ENCODE measurements around the gene PBLD. TPM values are rescaled to one million over a fixed set of nuclear protein-coding genes. Genes with fewer than 3 reads are reported as not detected.

The PBLD gene
- total and polyA plus RNA-seq, 8 donors = 10.7 to 43.6 (median 27.5) TPM

- intact Hi-C loops (cut with DNase I; ENCODE audit: low total_unique reads) = no loop called here
- peaks cover 0 to 16% (median 12%) of the 10 kb centered on the region in 4 donors for H3K4me1 ChIP-seq
- H3K36me3 ChIP-seq = no peaks in the 10 kb centered on the region
- H3K27ac ChIP-seq = no peak overlapping the region
- WGBS, 5 donors = 64 to 82% (median 74%) methylated on average over 2 of the region's 2 CpGs
- peaks cover 0 to 5% (median 0%) of the 10 kb centered on the region in 3 donors for H3K27me3 ChIP-seq
- no peak for DNase-seq
- TF ChIP-seq EP300 (IDR thresholded peaks at IDR 0.05) (no peak), POLR2AphosphoS5 (IDR thresholded peaks at IDR 0.05) (no peak)
- H3K9me3 ChIP-seq = no peaks in the 10 kb centered on the region
- no peak overlapping the region for H3K4me3 ChIP-seq
Observed at GRCh38 chr10:68235111-68235510, 97.6 kb downstream of the PBLD start.

DNA sequence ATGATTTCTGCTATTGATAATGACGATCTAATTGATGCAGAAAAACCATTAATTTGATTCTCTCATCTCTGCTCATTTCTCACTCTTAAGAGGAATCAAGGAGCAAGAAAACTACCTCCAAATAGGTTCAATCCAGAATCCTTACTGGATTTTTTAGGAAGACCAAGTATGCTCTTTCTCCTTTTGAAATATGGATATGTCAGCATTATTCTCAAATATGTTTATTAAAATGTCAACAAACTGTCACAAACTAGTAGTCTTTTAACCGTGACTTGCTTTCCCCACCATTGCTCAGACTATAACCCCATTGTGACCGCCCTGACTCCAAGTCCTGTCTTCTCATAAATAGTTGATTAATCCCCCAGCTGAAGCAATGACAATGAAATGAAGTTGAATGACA, 99.7 kb downstream of the PBLD start:
- TF ChIP-seq POLR2A (IDR thresholded peaks at IDR 0.05) (no peak), POLR2AphosphoS5 (IDR thresholded peaks at IDR 0.05) (no peak), EP300 (IDR thresholded peaks at IDR 0.05) (no peak)
- TF ChIP-seq, protein P1, sequence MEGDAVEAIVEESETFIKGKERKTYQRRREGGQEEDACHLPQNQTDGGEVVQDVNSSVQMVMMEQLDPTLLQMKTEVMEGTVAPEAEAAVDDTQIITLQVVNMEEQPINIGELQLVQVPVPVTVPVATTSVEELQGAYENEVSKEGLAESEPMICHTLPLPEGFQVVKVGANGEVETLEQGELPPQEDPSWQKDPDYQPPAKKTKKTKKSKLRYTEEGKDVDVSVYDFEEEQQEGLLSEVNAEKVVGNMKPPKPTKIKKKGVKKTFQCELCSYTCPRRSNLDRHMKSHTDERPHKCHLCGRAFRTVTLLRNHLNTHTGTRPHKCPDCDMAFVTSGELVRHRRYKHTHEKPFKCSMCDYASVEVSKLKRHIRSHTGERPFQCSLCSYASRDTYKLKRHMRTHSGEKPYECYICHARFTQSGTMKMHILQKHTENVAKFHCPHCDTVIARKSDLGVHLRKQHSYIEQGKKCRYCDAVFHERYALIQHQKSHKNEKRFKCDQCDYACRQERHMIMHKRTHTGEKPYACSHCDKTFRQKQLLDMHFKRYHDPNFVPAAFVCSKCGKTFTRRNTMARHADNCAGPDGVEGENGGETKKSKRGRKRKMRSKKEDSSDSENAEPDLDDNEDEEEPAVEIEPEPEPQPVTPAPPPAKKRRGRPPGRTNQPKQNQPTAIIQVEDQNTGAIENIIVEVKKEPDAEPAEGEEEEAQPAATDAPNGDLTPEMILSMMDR (IDR thresholded peaks at IDR 0.05) = no peak
- Histone ChIP-seq H3K27ac (no peak overlapping the region), H3K27me3 (peaks cover 0 to 15% (median 0%) of the 10 kb centered on the region in 3 donors), H3K36me3 (no peaks in the 10 kb centered on the region), H3K9me3 (no peaks in the 10 kb centered on the region), H3K4me3 (no peak overlapping the region), H3K4me1 (peaks cover 0 to 16% (median 12%) of the 10 kb centered on the region in 4 donors)
- 67 to 91% (median 79%) methylated on average over 3 of the region's 3 CpGs for WGBS, 5 donors
- intact Hi-C loops (cut with DNase I; ENCODE audit: low total_unique reads) = no loop called here
- DNase-seq = no peak

Other genes with a start within 250 kb of the PBLD start
- under 1 TPM in 2 of 5 donors, not detected in 3; 0.37 to 0.43 TPM for gene MYPN, start 223.4 kb downstream of the PBLD start, total RNA-seq
- gene MYPN, start 223.4 kb downstream of the PBLD start, polyA plus RNA-seq = under 1 TPM in 2 of 3 donors, not detected in 1; 0.06 to 0.76 TPM
- gene ATOH7, start 100.8 kb downstream of the PBLD start, total RNA-seq = not detected
- under 1 TPM in 1 of 3 donors, not detected in 2; 0.30 TPM for gene ATOH7, start 100.8 kb downstream of the PBLD start, polyA plus RNA-seq
- gene HNRNPH3, start 864 bp downstream of the PBLD start, total RNA-seq = 100 to 1,000 TPM in 1 of 5 donors, 10 to 100 TPM in 4; 29.8 to 206 (median 65.2) TPM
- gene HNRNPH3, start 864 bp downstream of the PBLD start, polyA plus RNA-seq = 100 to 1,000 TPM; 108 to 122 (median 108) TPM
- gene RUFY2, start 74.3 kb upstream of the PBLD start, total RNA-seq = 100 to 1,000 TPM in 1 of 5 donors, 10 to 100 TPM in 4; 25.9 to 104 (median 31.2) TPM
- gene RUFY2, start 74.3 kb upstream of the PBLD start, polyA plus RNA-seq = 1 to 10 TPM; 4.6 to 5.8 (median 5.4) TPM
- gene DNA2, start 139.0 kb upstream of the PBLD start, total RNA-seq = 10 to 100 TPM in 3 of 5 donors, 1 to 10 TPM in 2; 5.2 to 16.3 (median 11.6) TPM
- gene DNA2, start 139.0 kb upstream of the PBLD start, polyA plus RNA-seq = 1 to 10 TPM in 1 of 3 donors, under 1 TPM in 2; 0.31 to 2.5 (median 0.50) TPM
- 10 to 100 TPM in 4 of 5 donors, 1 to 10 TPM in 1; 4.1 to 89.7 (median 29.8) TPM for gene SLC25A16, start 194.6 kb upstream of the PBLD start, total RNA-seq
- gene SLC25A16, start 194.6 kb upstream of the PBLD start, polyA plus RNA-seq = 1 to 10 TPM; 8.1 to 9.3 (median 8.3) TPM
- gene TET1, start 227.4 kb upstream of the PBLD start, total RNA-seq = 10 to 100 TPM in 2 of 5 donors, 1 to 10 TPM in 3; 1.2 to 22.3 (median 9.9) TPM
- gene TET1, start 227.4 kb upstream of the PBLD start, polyA plus RNA-seq = under 1 TPM; under 0.01 to 0.20 (median 0.19) TPM

Data from stomach (tissue), 9 donors.